ENCODE measurements around the gene SIL1. TPM values are rescaled to one million over a fixed set of nuclear protein-coding genes. Genes with fewer than 3 reads are reported as not detected.
A peak's percentile ranks its signal among the peaks of the same experiment; 100 is the strongest.

SIL1 gene
- total and polyA plus RNA-seq, 2 of the 4 experiments (the other 2 are of a cell fraction): 56.1 to 66.0 TPM

GRCh38 chr5:139091439-139092156 lies 106.6 kb downstream of the SIL1 start:
- Histone ChIP-seq H3K4me3 (ENCODE audit: insufficient read depth, low read depth, low read length) (no peak overlapping the region), H3K9ac (ENCODE audit: low read depth, low read length) (no peak overlapping the region), H3K79me1 (ENCODE audit: low read depth in 1 of 2, low read length in 2 of 2) (peaks cover 4 to 5% of the 10 kb centered on the region in 2 experiments; a peak in 2 of 4 replicates), H4K8ac (ENCODE audit: low read depth in 2 of 2, low read length in 2 of 2) (no peak overlapping the region), H4K91ac (ENCODE audit: insufficient read depth, low read depth, low read length) (no peak overlapping the region), H4K5ac (ENCODE audit: low read depth, low read length) (no peak overlapping the region), H3K14ac (replicated peaks; ENCODE audit: low read depth, low read length) (no peak overlapping the region), H2BK120ac (ENCODE audit: low read depth, low read length) (no peak overlapping the region), H3K36me3 (ENCODE audit: control insufficient read depth, insufficient read depth, low read length) (no peaks in the 10 kb centered on the region; the same call in none of the 2 replicates), H3K4me2 (ENCODE audit: low read depth, low read length) (no peak overlapping the region), H3K27me3 (ENCODE audit: control insufficient read depth, insufficient read depth, low read length) (no peaks in the 10 kb centered on the region), H3K4me1 (ENCODE audit: control insufficient read depth, insufficient read depth, low read length) (0 out of 2 replicates have a peak, but pooled peaks cover 1% of the 10 kb centered on the region), H3K56ac (ENCODE audit: extremely low read depth, insufficient read depth, low read length) (no peak overlapping the region), H2BK5ac (ENCODE audit: low read depth, low read length, poor library complexity, severe bottlenecking) (no peak overlapping the region), H2BK15ac (ENCODE audit: low read depth, low read length) (no peak overlapping the region), H2AFZ (replicated peaks; ENCODE audit: low read length, poor library complexity) (no peak overlapping the region), H2AK5ac (ENCODE audit: low read depth, low read length) (no peak overlapping the region), H2AK9ac (replicated peaks; ENCODE audit: low read depth, low read length, poor library complexity) (no peak overlapping the region), H4K20me1 (ENCODE audit: insufficient read depth, low read length) (peaks cover 7% of the 10 kb centered on the region; the same call in 1 of the 2 replicates), H3K4ac (ENCODE audit: low read depth, low read length) (no peak overlapping the region), H3K27ac (ENCODE audit: insufficient read depth, low read length) (no peak overlapping the region), H3K9me3 (ENCODE audit: control insufficient read depth, insufficient read depth, low read length) (no peaks in the 10 kb centered on the region), H2BK20ac (ENCODE audit: low read depth, low read length) (no peak overlapping the region), H3K9me1 (ENCODE audit: insufficient read depth, low read length) (peaks cover 9% of the 10 kb centered on the region; the same call in 1 of the 2 replicates), H3K23ac (ENCODE audit: low read depth, low read length) (0 out of 2 replicates have a peak overlapping the region, but pooled peaks have one; percentile 42), H3K18ac (ENCODE audit: low read depth, low read length) (no peak overlapping the region)
- in situ Hi-C loops (cut with MboI; ENCODE audit: low sequenced_read_pairs) (no loop called here), dilution Hi-C loops (cut with HindIII; ENCODE audit: low sequenced_read_pairs, unreplicated experiment) (no loop called here), intact Hi-C loops (cut with micrococcal nuclease) (no loop called here)
- WGBS, 2 experiments (ENCODE audit: extremely low coverage in 2 of 2, insufficient read length in 1 of 2): no CpG with 5 or more reads among the region's 5 CpGs
- no TSS peak for BruUV-seq (replicated peaks)
- peak; percentile 14; the same call in 1 of the 2 replicates for TF ChIP-seq SMC3 (IDR thresholded peaks at IDR 0.05; ENCODE audit: low read depth, low read length)
- no peak for TF ChIP-seq BHLHE40 (IDR thresholded peaks at IDR 0.05; ENCODE audit: low read depth, low read length)
- TF ChIP-seq MXI1 (IDR thresholded peaks at IDR 0.05; ENCODE audit: borderline replicate concordance, low read depth, low read length): no peak
- CTCF ChIA-PET: no interaction called here
- POLR2A ChIA-PET (ENCODE audit: unreplicated experiment): no interaction called here
- no peak for DNase-seq
- ATAC-seq (ENCODE audit: low read depth): no peak
